ENCODE measurements around the gene TUBG2. TPM values are rescaled to one million over a fixed set of nuclear protein-coding genes. Genes with fewer than 3 reads are reported as not detected.
"Not testable (repeated sequence)": the region's sequence is repeated elsewhere in the genome, so short reads cannot be mapped to it uniquely, and the experiment has no call there.

TUBG2 gene
- total and polyA plus RNA-seq, 4 donors, result 6.9 to 22.0 (median 11.7) TPM

GRCh38 chr17:42623271-42623670, 35.8 kb upstream of the TUBG2 start:
- peaks cover 0 to 6% (median 2%) of the 10 kb centered on the region in 5 donors for H3K4me1 ChIP-seq (ENCODE audit: control insufficient read depth in 5 of 5, insufficient read depth in 5 of 5, low read length in 5 of 5)
- no peak overlapping the region for H3K9ac ChIP-seq (ENCODE audit: insufficient read depth in 1 of 2, low read length in 2 of 2)
- no peak for DNase-seq
- no peaks in the 10 kb centered on the region for H3K27me3 ChIP-seq (ENCODE audit: control insufficient read depth in 3 of 3, insufficient read depth in 3 of 3, low read length in 2 of 3)
- no peak overlapping the region for H3K4me3 ChIP-seq
- H3K9me3 ChIP-seq (ENCODE audit: control insufficient read depth in 4 of 4, insufficient read depth in 3 of 4, low read length in 3 of 4), result no peaks in the 10 kb centered on the region
- 93 to 97% methylated on average over 2 of the region's 2 CpGs for WGBS, 2 donors
- H3K36me3 ChIP-seq (ENCODE audit: control insufficient read depth in 4 of 4, insufficient read depth in 4 of 4, low read length in 4 of 4), result no peaks in the 10 kb centered on the region
- no peak for ATAC-seq (ENCODE audit: insufficient read depth, low FRiP score)
- no peak for TF ChIP-seq CTCF (IDR thresholded peaks at IDR 0.05; ENCODE audit: control extremely low read depth, extremely low read depth)
- no peak overlapping the region for H3K27ac ChIP-seq (ENCODE audit: low read depth in 1 of 2, low read length in 1 of 2)

GRCh38 chr17:42623732-42624596, 35.1 kb upstream of the TUBG2 start:
- no peaks in the 10 kb centered on the region for H3K36me3 ChIP-seq (ENCODE audit: control insufficient read depth in 4 of 4, insufficient read depth in 4 of 4, low read length in 4 of 4)
- H3K9me3 ChIP-seq (ENCODE audit: control insufficient read depth in 4 of 4, insufficient read depth in 3 of 4, low read length in 3 of 4), result no peaks in the 10 kb centered on the region
- WGBS, 2 donors, result 82 to 93% methylated on average over 7 of the region's 7 CpGs
- ATAC-seq (ENCODE audit: insufficient read depth, low FRiP score) (no peak), DNase-seq (no peak)
- peaks cover 0 to 2% (median 0%) of the 10 kb centered on the region in 5 donors for H3K4me1 ChIP-seq (ENCODE audit: control insufficient read depth in 5 of 5, insufficient read depth in 5 of 5, low read length in 5 of 5)
- H3K27ac ChIP-seq (ENCODE audit: low read depth in 1 of 2, low read length in 1 of 2), result no peak overlapping the region
- H3K9ac ChIP-seq (ENCODE audit: insufficient read depth in 1 of 2, low read length in 2 of 2), result no peak overlapping the region
- H3K27me3 ChIP-seq (ENCODE audit: control insufficient read depth in 3 of 3, insufficient read depth in 3 of 3, low read length in 2 of 3), result no peaks in the 10 kb centered on the region
- no peak for TF ChIP-seq CTCF (IDR thresholded peaks at IDR 0.05; ENCODE audit: control extremely low read depth, extremely low read depth)
- no peak overlapping the region for H3K4me3 ChIP-seq

- H3K4me3 ChIP-seq; H3K27ac ChIP-seq (ENCODE audit: low read depth in 1 of 2, low read length in 1 of 2); H3K9ac ChIP-seq (ENCODE audit: insufficient read depth in 1 of 2, low read length in 2 of 2); H3K36me3 ChIP-seq (ENCODE audit: control insufficient read depth in 4 of 4, insufficient read depth in 4 of 4, low read length in 4 of 4); ATAC-seq (ENCODE audit: insufficient read depth, low FRiP score); H3K27me3 ChIP-seq (ENCODE audit: control insufficient read depth in 3 of 3, insufficient read depth in 3 of 3, low read length in 2 of 3); H3K4me1 ChIP-seq (ENCODE audit: control insufficient read depth in 5 of 5, insufficient read depth in 5 of 5, low read length in 5 of 5); H3K9me3 ChIP-seq (ENCODE audit: control insufficient read depth in 4 of 4, insufficient read depth in 3 of 4, low read length in 3 of 4); DNase-seq: not testable (repeated sequence)
- WGBS, 2 donors, result 93 to 96% methylated on average over 6 of the region's 6 CpGs
Observed at GRCh38 chr17:42627032-42627764, 31.9 kb upstream of the TUBG2 start.

GRCh38 chr17:42629411-42630009, 29.6 kb upstream of the TUBG2 start:
- ATAC-seq (ENCODE audit: insufficient read depth, low FRiP score) (no peak), DNase-seq (no peak)
- H3K27me3 ChIP-seq (ENCODE audit: control insufficient read depth in 3 of 3, insufficient read depth in 3 of 3, low read length in 2 of 3), result no peaks in the 10 kb centered on the region
- no peak for TF ChIP-seq CTCF (IDR thresholded peaks at IDR 0.05; ENCODE audit: control extremely low read depth, extremely low read depth)
- no peaks in the 10 kb centered on the region for H3K9me3 ChIP-seq (ENCODE audit: control insufficient read depth in 4 of 4, insufficient read depth in 3 of 4, low read length in 3 of 4)
- no peaks in the 10 kb centered on the region for H3K4me1 ChIP-seq (ENCODE audit: control insufficient read depth in 5 of 5, insufficient read depth in 5 of 5, low read length in 5 of 5)
- H3K27ac ChIP-seq (ENCODE audit: low read depth in 1 of 2, low read length in 1 of 2), result no peak overlapping the region
- 67 to 78% methylated on average over 3 of the region's 3 CpGs for WGBS, 2 donors
- H3K4me3 ChIP-seq, result no peak overlapping the region
- H3K9ac ChIP-seq (ENCODE audit: insufficient read depth in 1 of 2, low read length in 2 of 2), result no peak overlapping the region
- no peaks in the 10 kb centered on the region for H3K36me3 ChIP-seq (ENCODE audit: control insufficient read depth in 4 of 4, insufficient read depth in 4 of 4, low read length in 4 of 4)
